ENCODE data around the gene ACE. TPM values are rescaled to one million over a fixed set of nuclear protein-coding genes. Genes with fewer than 3 reads are reported as not detected.
A peak's percentile ranks its signal among the peaks of the same experiment; 100 is the strongest.
"Not testable (repeated sequence)": the region's sequence is repeated elsewhere in the genome, so short reads cannot be mapped to it uniquely, and the experiment has no call there.

The ACE gene
- total RNA-seq, 2 donors from 2014 or later, result 0.61 to 1.4 TPM

DNA sequence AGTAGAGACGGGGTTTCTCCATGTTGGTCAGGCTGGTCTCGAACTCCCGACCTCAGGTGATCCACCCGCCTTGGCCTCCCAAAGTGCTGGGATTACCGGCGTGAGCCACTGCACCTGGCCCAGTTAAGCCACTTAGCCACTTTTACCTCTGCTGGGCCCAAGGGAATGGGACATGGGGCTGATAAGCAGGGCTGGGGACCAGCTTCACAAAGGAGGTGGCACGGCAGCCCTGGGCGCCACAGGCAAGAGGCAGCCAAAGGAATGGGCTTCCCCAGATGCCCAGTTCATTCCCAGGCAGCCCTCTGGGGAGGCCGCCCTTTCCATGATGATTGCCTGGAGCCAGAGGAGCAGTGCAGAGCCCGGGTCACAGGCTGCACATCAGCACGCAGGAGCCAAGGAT, 25.7 kb upstream of the ACE start:
- no peak overlapping the region for H3K4me3 Mint-ChIP-seq

DNA sequence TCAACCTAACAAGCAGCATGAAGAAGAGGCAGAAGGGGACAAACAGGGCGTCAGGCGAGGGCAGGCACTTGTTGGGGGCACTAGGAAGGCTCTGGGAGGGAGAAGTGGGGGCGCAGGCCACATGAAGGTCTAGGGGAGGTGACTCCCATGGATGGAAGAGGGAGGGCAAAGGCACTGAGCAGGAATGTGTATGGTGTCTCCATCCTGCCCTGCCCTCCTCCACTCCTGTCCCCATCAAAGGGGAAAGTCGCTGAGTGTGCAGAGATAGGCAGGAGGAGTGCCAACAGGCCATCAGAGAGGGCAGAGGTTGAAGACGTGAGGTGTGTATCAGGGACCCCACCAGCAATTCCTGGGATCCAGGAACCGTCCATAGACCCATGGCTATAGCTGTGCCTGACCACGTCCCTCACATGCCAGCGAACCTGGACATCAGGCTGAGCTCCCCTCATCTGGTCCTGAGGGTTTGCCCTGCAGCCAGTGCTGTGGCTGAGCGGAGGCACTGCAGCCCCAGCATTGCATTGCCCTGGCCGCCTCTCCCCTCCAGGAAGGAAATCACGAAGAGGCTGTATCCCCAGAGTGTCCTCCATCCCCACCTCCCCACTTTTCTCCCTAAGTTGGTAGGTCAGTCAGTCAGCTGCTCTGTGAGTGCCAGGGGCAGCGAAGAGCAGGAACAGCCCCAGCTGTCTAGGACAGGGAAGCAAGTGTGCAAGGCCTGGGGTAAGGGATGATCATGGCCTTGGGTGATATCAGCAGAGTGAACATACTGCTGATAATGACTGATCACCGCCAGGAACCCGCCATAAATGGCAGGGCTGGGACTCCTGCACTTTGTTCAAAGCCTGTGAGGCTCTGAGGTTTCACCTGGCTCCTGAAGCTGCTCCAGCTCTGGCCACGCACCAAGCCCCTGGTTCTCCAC, 24.6 kb upstream of the ACE start:
- Mint-ChIP-seq H3K9me3 (no peaks in the 10 kb centered on the region), H3K36me3 (ENCODE audit: low read depth) (no peaks in the 10 kb centered on the region), H3K4me1 (peaks cover 4% of the 10 kb centered on the region), H3K4me3 (no peak overlapping the region), H3K27ac (no peak overlapping the region), H3K27me3 (no peaks in the 10 kb centered on the region)
- no peak for ATAC-seq (replicated peaks)

More for the DNA sequence above, 25.7 kb upstream of the ACE start:
- peaks cover 4% of the 10 kb centered on the region for H3K4me1 Mint-ChIP-seq
- ATAC-seq (replicated peaks), result no peak
- no peaks in the 10 kb centered on the region for H3K9me3 Mint-ChIP-seq
- no peak overlapping the region for H3K27ac Mint-ChIP-seq
- no peaks in the 10 kb centered on the region for H3K27me3 Mint-ChIP-seq
- H3K36me3 Mint-ChIP-seq (ENCODE audit: low read depth), result no peaks in the 10 kb centered on the region

DNA sequence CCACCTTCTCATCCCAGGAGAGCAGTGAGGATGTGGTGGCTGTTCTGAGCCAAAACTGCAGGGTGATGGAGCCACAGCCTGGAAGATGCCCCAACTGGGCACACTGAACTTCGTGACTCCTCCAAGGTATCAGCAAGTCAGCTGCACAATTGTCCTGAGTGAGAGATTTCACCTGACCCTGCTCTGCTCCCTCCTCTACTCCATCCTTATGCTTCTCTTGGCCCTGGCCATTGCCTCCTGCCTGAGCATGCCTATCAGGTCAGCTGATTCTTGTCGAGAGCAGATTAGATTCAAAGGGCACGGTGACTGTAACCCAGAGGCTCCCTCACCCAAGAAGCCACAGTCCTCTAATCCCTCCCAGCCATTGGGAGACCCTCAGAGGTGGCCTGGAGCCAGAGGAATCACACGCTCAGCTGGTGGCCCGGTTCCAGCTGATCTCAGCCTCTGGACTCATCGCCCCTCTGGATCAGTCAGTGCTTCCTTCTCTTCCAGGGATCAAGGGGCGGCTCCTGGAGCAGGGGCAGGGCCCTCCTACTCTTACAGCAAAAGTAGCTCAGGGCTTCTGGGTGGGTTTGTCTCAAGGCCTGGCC, 23.8 kb upstream of the ACE start:
- no peaks in the 10 kb centered on the region for H3K27me3 Mint-ChIP-seq
- ATAC-seq (replicated peaks), result no peak
- H3K27ac Mint-ChIP-seq, result no peak overlapping the region

DNA sequence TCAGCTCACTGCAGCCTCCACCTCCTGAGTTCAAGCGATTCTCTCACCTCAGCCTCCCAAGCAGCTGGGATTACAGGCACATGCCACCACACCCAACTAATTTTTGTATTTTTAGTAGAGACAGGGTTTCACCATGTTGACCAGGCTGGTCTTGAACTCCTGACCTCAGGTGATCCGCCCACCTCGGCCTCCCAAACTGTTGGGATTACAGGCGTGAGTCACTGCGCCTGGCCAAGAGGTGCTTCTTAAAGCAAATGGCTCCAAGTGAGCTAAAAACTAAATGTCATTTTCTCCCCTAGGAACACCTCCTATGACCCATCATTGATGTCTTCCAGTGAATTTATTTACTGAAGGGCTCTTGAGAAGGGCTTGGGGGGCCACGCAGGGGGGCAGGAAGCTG, 22.5 kb upstream of the ACE start:
- H3K27ac Mint-ChIP-seq; H3K27me3 Mint-ChIP-seq; ATAC-seq (replicated peaks); H3K4me1 Mint-ChIP-seq; H3K9me3 Mint-ChIP-seq; H3K4me3 Mint-ChIP-seq; H3K36me3 Mint-ChIP-seq (ENCODE audit: low read depth): not testable (repeated sequence)

More for the DNA sequence above, 23.8 kb upstream of the ACE start:
- Mint-ChIP-seq H3K4me1 (peaks cover 4% of the 10 kb centered on the region), H3K9me3 (no peaks in the 10 kb centered on the region), H3K36me3 (ENCODE audit: low read depth) (no peaks in the 10 kb centered on the region), H3K4me3 (no peak overlapping the region)

DNA sequence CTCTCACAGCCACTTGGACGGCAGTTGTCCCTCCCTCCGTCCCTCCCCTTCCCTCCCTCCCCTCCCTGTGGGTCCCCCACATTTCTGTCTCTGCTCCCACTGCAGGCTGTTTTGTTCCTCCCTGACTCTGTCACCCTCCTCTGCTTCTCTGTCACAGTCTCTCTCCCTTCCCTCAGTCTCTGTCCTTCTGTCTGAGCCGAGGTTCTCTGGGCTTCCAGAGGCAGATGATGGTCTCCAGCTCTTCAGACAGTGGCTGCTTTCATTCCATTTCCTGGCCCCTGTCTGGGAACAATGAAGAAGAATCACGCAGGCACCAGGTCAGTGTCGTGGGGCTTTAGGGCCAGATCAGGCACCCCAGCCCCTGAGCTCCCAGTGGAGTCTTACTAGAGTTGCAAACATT, 21.9 kb upstream of the ACE start:
- Mint-ChIP-seq H3K4me1 (no peaks in the 10 kb centered on the region), H3K36me3 (ENCODE audit: low read depth) (no peaks in the 10 kb centered on the region), H3K9me3 (no peaks in the 10 kb centered on the region), H3K4me3 (no peak overlapping the region), H3K27me3 (peaks cover under 1% of the 10 kb centered on the region), H3K27ac (no peak overlapping the region)
- ATAC-seq (replicated peaks), result no peak

- Mint-ChIP-seq H3K9me3 (no peaks in the 10 kb centered on the region), H3K27me3 (peaks cover 3% of the 10 kb centered on the region), H3K4me1 (peaks cover under 1% of the 10 kb centered on the region), H3K4me3 (no peak overlapping the region), H3K36me3 (ENCODE audit: low read depth) (no peaks in the 10 kb centered on the region), H3K27ac (no peak overlapping the region)
- no peak for ATAC-seq (replicated peaks)
Measured at GRCh38 chr17:63455417-63455816, 21.4 kb upstream of the ACE start.

GRCh38 chr17:63458478-63458877, 18.4 kb upstream of the ACE start:
- no peak overlapping the region for H3K27ac Mint-ChIP-seq
- H3K36me3 Mint-ChIP-seq (ENCODE audit: low read depth), result no peaks in the 10 kb centered on the region
- H3K9me3 Mint-ChIP-seq, result no peaks in the 10 kb centered on the region
- H3K4me1 Mint-ChIP-seq, result peaks cover 3% of the 10 kb centered on the region
- no peak overlapping the region for H3K4me3 Mint-ChIP-seq
- H3K27me3 Mint-ChIP-seq, result peaks cover 3% of the 10 kb centered on the region
- ATAC-seq (replicated peaks), result no peak

DNA sequence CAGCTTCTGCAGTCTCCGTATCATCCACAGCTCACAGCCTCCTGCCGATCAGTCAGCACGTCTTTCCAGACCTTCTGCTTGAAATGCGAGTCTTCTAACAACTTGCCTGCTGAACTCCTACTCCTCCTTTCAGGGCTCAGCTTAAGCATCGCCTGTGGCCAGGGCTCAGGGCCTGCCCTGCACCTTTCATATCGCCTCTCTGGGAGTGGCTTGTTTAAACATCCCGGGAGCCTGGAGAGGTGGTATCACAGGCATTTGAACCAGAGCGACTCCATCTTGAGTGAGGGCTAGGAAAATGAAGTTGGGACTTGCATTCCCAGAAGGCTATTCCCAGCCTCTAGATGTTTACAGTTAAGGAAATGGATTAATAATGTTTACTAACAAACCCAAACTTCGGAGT, 16.8 kb upstream of the ACE start:
- Mint-ChIP-seq H3K27ac (no peak overlapping the region), H3K4me3 (no peak overlapping the region), H3K27me3 (peaks cover 3% of the 10 kb centered on the region), H3K9me3 (no peaks in the 10 kb centered on the region), H3K4me1 (peaks cover 3% of the 10 kb centered on the region), H3K36me3 (ENCODE audit: low read depth) (no peaks in the 10 kb centered on the region)
- ATAC-seq (replicated peaks), result no peak

- ATAC-seq (replicated peaks), result no peak
- no peaks in the 10 kb centered on the region for H3K9me3 Mint-ChIP-seq
- peaks cover 3% of the 10 kb centered on the region for H3K27me3 Mint-ChIP-seq
- no peak overlapping the region for H3K4me3 Mint-ChIP-seq
- no peak overlapping the region for H3K27ac Mint-ChIP-seq
- H3K36me3 Mint-ChIP-seq (ENCODE audit: low read depth), result no peaks in the 10 kb centered on the region
- H3K4me1 Mint-ChIP-seq, result peaks cover 3% of the 10 kb centered on the region
Measured at GRCh38 chr17:63463771-63464170, 13.1 kb upstream of the ACE start.

GRCh38 chr17:63464691-63465236, 12.1 kb upstream of the ACE start:
- Mint-ChIP-seq H3K36me3 (ENCODE audit: low read depth) (no peaks in the 10 kb centered on the region), H3K4me1 (peaks cover 3% of the 10 kb centered on the region), H3K4me3 (no peak overlapping the region), H3K27ac (no peak overlapping the region), H3K9me3 (no peaks in the 10 kb centered on the region), H3K27me3 (peaks cover 3% of the 10 kb centered on the region)
- no peak for ATAC-seq (replicated peaks)

GRCh38 chr17:63468099-63468498, 8.8 kb upstream of the ACE start:
- not testable (repeated sequence) for H3K27ac Mint-ChIP-seq; H3K4me3 Mint-ChIP-seq; ATAC-seq (replicated peaks); H3K36me3 Mint-ChIP-seq (ENCODE audit: low read depth); H3K27me3 Mint-ChIP-seq; H3K4me1 Mint-ChIP-seq; H3K9me3 Mint-ChIP-seq

GRCh38 chr17:63474174-63474573, 2.7 kb upstream of the ACE start:
- Mint-ChIP-seq H3K27me3 (no peaks in the 10 kb centered on the region), H3K27ac (no peak overlapping the region), H3K9me3 (no peaks in the 10 kb centered on the region), H3K4me1 (peaks cover 5% of the 10 kb centered on the region), H3K36me3 (ENCODE audit: low read depth) (no peaks in the 10 kb centered on the region), H3K4me3 (no peak overlapping the region)
- no peak for ATAC-seq (replicated peaks)

DNA sequence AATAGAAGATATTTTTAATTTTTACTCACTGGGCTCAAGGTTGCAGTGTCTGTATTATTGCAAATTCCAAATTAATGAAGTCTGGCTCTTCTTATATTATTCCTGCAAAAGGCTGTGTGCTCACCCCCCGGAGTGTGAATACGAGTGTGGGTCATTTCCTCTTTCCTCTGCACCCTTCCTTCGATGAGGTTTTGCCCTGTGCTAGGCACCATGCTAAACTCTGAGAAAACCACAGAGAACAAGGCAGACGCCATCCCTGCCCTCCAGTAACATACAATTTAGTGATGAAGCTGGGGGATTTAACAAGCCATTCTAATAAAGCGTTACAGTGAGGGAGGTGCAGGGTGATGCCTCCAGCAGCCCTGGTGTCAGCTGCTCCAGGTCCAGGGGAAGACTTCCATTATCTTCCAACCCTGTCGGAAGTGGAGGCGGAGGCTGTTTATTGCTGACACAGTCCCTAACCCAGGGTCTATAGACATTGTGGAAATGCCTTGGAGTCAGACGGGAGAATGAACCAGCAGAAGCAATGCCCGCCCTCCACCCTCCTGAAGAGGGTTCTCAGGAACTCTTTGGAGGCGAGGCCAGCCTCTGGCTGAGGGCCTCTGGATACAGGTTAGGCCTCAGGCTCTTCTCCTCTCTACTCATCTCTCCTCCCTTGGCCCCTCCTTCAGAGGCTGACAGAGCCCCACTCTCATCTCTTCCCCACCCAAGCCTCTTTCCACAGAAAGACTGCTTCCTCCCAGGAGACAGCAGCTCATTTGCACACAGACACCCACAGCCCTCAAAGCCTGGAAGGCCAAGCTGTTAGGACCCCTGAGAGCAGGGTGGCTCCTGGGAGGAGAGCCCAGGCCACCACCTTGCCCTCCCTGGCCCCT, 2.0 kb upstream of the ACE start:
- ATAC-seq (replicated peaks), result no peak
- no peaks in the 10 kb centered on the region for H3K36me3 Mint-ChIP-seq (ENCODE audit: low read depth)
- H3K4me1 Mint-ChIP-seq, result peaks cover 5% of the 10 kb centered on the region
- H3K4me3 Mint-ChIP-seq, result peak overlapping the region; percentile 46
- H3K27ac Mint-ChIP-seq, result no peak overlapping the region
- H3K27me3 Mint-ChIP-seq, result no peaks in the 10 kb centered on the region
- no peaks in the 10 kb centered on the region for H3K9me3 Mint-ChIP-seq

Data from activated T-helper 17 cell treated with anti-CD3 and anti-CD28 coated beads, Interleukin-2, amount 50 U/mL, for 72 hours (primary cell).